ENCODE data around the gene BAZ2B.

BAZ2B gene

GRCh38 chr2:159616286-159616701 is at the start of gene BAZ2B:
Gene BAZ2B, minus strand, starts transcription at chr2:159616548. Its CDS starts 137,829 bp downstream, at chr2:159478719.
- no peak for DNase-seq
- Mint-ChIP-seq H3K36me3 (ENCODE audit: low read depth) (peaks cover 2% of the 10 kb centered on the region), H3K4me1 (ENCODE audit: low read depth) (peaks cover 14% of the 10 kb centered on the region), H3K27me3 (peaks cover 33% of the 10 kb centered on the region), H3K4me3 (peak within 1 kb of the TSS; percentile 85), H3K27ac (peak within 1 kb of the TSS; percentile 80), H3K9me3 (no peaks in the 10 kb centered on the region)

- peaks cover 15% of the 10 kb centered on the region for H3K9me3 Mint-ChIP-seq
- peaks cover 3% of the 10 kb centered on the region for H3K36me3 Mint-ChIP-seq (ENCODE audit: low read depth)
- H3K4me1 Mint-ChIP-seq (ENCODE audit: low read depth): no peaks in the 10 kb centered on the region
- H3K4me3 Mint-ChIP-seq: no peak overlapping the region
- no peak for DNase-seq
- H3K27ac Mint-ChIP-seq: no peak overlapping the region
- H3K27me3 Mint-ChIP-seq: no peaks in the 10 kb centered on the region
Measured at GRCh38 chr2:159661286-159661685, 44.9 kb upstream of the BAZ2B start.

- Mint-ChIP-seq H3K27me3 (no peaks in the 10 kb centered on the region), H3K36me3 (ENCODE audit: low read depth) (peaks cover 2% of the 10 kb centered on the region), H3K4me3 (no peak overlapping the region), H3K4me1 (ENCODE audit: low read depth) (no peaks in the 10 kb centered on the region), H3K27ac (no peak overlapping the region), H3K9me3 (peaks cover 24% of the 10 kb centered on the region)
- DNase-seq: no peak
Measured at GRCh38 chr2:159658881-159659873, 42.8 kb upstream of the BAZ2B start.

GRCh38 chr2:159653962-159654361 is 37.6 kb upstream of the BAZ2B start:
- DNase-seq: no peak
- H3K27ac Mint-ChIP-seq: no peak overlapping the region
- H3K9me3 Mint-ChIP-seq: peaks cover 21% of the 10 kb centered on the region
- H3K27me3 Mint-ChIP-seq: no peaks in the 10 kb centered on the region
- peaks cover 2% of the 10 kb centered on the region for H3K36me3 Mint-ChIP-seq (ENCODE audit: low read depth)
- no peaks in the 10 kb centered on the region for H3K4me1 Mint-ChIP-seq (ENCODE audit: low read depth)
- no peak overlapping the region for H3K4me3 Mint-ChIP-seq

- no peaks in the 10 kb centered on the region for H3K27me3 Mint-ChIP-seq
- H3K36me3 Mint-ChIP-seq (ENCODE audit: low read depth): peaks cover 2% of the 10 kb centered on the region
- H3K27ac Mint-ChIP-seq: no peak overlapping the region
- DNase-seq: no peak
- peaks cover 14% of the 10 kb centered on the region for H3K9me3 Mint-ChIP-seq
- no peak overlapping the region for H3K4me3 Mint-ChIP-seq
- H3K4me1 Mint-ChIP-seq (ENCODE audit: low read depth): no peaks in the 10 kb centered on the region
Measured at GRCh38 chr2:159651884-159652283, 35.5 kb upstream of the BAZ2B start.

GRCh38 chr2:159650574-159650973 is 34.2 kb upstream of the BAZ2B start:
- peaks cover 3% of the 10 kb centered on the region for H3K36me3 Mint-ChIP-seq (ENCODE audit: low read depth)

GRCh38 chr2:159648643-159649042 is 32.3 kb upstream of the BAZ2B start:
- Mint-ChIP-seq H3K4me1 (ENCODE audit: low read depth) (no peaks in the 10 kb centered on the region), H3K9me3 (peaks cover 14% of the 10 kb centered on the region), H3K27me3 (no peaks in the 10 kb centered on the region), H3K4me3 (no peak overlapping the region), H3K27ac (no peak overlapping the region), H3K36me3 (ENCODE audit: low read depth) (peaks cover 3% of the 10 kb centered on the region)
- no peak for DNase-seq

More at GRCh38 chr2:159650574-159650973, 34.2 kb upstream of the BAZ2B start:
- Mint-ChIP-seq H3K27me3 (no peaks in the 10 kb centered on the region), H3K27ac (no peak overlapping the region), H3K4me3 (no peak overlapping the region), H3K4me1 (ENCODE audit: low read depth) (no peaks in the 10 kb centered on the region), H3K9me3 (peaks cover 16% of the 10 kb centered on the region)
- no peak for DNase-seq

GRCh38 chr2:159647667-159648066 is 31.3 kb upstream of the BAZ2B start:
- no peaks in the 10 kb centered on the region for H3K27me3 Mint-ChIP-seq
- no peak overlapping the region for H3K27ac Mint-ChIP-seq
- peaks cover 3% of the 10 kb centered on the region for H3K36me3 Mint-ChIP-seq (ENCODE audit: low read depth)
- no peak overlapping the region for H3K4me3 Mint-ChIP-seq
- H3K4me1 Mint-ChIP-seq (ENCODE audit: low read depth): no peaks in the 10 kb centered on the region
- H3K9me3 Mint-ChIP-seq: peaks cover 14% of the 10 kb centered on the region
- no peak for DNase-seq

- Mint-ChIP-seq H3K27ac (no peak overlapping the region), H3K27me3 (no peaks in the 10 kb centered on the region), H3K4me3 (no peak overlapping the region), H3K9me3 (peaks cover 8% of the 10 kb centered on the region), H3K4me1 (ENCODE audit: low read depth) (no peaks in the 10 kb centered on the region), H3K36me3 (ENCODE audit: low read depth) (no peaks in the 10 kb centered on the region)
- no peak for DNase-seq
Measured at GRCh38 chr2:159640176-159640575, 23.8 kb upstream of the BAZ2B start.

- DNase-seq: no peak
- H3K9me3 Mint-ChIP-seq: peaks cover 7% of the 10 kb centered on the region
- no peaks in the 10 kb centered on the region for H3K4me1 Mint-ChIP-seq (ENCODE audit: low read depth)
- no peaks in the 10 kb centered on the region for H3K36me3 Mint-ChIP-seq (ENCODE audit: low read depth)
- H3K4me3 Mint-ChIP-seq: no peak overlapping the region
- no peak overlapping the region for H3K27ac Mint-ChIP-seq
- H3K27me3 Mint-ChIP-seq: no peaks in the 10 kb centered on the region
Measured at GRCh38 chr2:159639712-159640111, 23.4 kb upstream of the BAZ2B start.

- H3K27ac Mint-ChIP-seq: no peak overlapping the region
- peaks cover 7% of the 10 kb centered on the region for H3K9me3 Mint-ChIP-seq
- no peak for DNase-seq
- no peaks in the 10 kb centered on the region for H3K4me1 Mint-ChIP-seq (ENCODE audit: low read depth)
- H3K27me3 Mint-ChIP-seq: no peaks in the 10 kb centered on the region
- H3K4me3 Mint-ChIP-seq: no peak overlapping the region
- no peaks in the 10 kb centered on the region for H3K36me3 Mint-ChIP-seq (ENCODE audit: low read depth)
Measured at GRCh38 chr2:159639071-159639470, 22.7 kb upstream of the BAZ2B start.

GRCh38 chr2:159637988-159638501 is 21.7 kb upstream of the BAZ2B start:
- DNase-seq: no peak
- Mint-ChIP-seq H3K9me3 (peaks cover 7% of the 10 kb centered on the region), H3K27ac (no peak overlapping the region), H3K36me3 (ENCODE audit: low read depth) (no peaks in the 10 kb centered on the region), H3K27me3 (no peaks in the 10 kb centered on the region), H3K4me3 (no peak overlapping the region), H3K4me1 (ENCODE audit: low read depth) (no peaks in the 10 kb centered on the region)

GRCh38 chr2:159637240-159637639 is 20.9 kb upstream of the BAZ2B start:
- no peaks in the 10 kb centered on the region for H3K4me1 Mint-ChIP-seq (ENCODE audit: low read depth)
- no peak for DNase-seq
- H3K27ac Mint-ChIP-seq: no peak overlapping the region
- H3K36me3 Mint-ChIP-seq (ENCODE audit: low read depth): no peaks in the 10 kb centered on the region
- no peak overlapping the region for H3K4me3 Mint-ChIP-seq
- H3K27me3 Mint-ChIP-seq: no peaks in the 10 kb centered on the region
- peaks cover 7% of the 10 kb centered on the region for H3K9me3 Mint-ChIP-seq

- DNase-seq: no peak
- H3K27me3 Mint-ChIP-seq: no peaks in the 10 kb centered on the region
- H3K4me1 Mint-ChIP-seq (ENCODE audit: low read depth): no peaks in the 10 kb centered on the region
- H3K9me3 Mint-ChIP-seq: peaks cover 7% of the 10 kb centered on the region
- no peak overlapping the region for H3K27ac Mint-ChIP-seq
- peaks cover under 1% of the 10 kb centered on the region for H3K36me3 Mint-ChIP-seq (ENCODE audit: low read depth)
- H3K4me3 Mint-ChIP-seq: no peak overlapping the region
Measured at GRCh38 chr2:159635006-159635789, 18.9 kb upstream of the BAZ2B start.

Data from activated T-cell treated with anti-CD3 and anti-CD28 coated beads, Interleukin-2, amount 50 U/mL, for 24 hours (primary cell).